H1 (cell line): ENCODE results near the gene MEX3C. TPM values are rescaled to one million over a fixed set of nuclear protein-coding genes. Genes with fewer than 3 reads are reported as not detected.

ENCODE experiments used
- CTCF ChIA-PET: fragments of 300-600 bp; sonication (Branson Sonifier 250); formaldehyde crosslinking; loops from one replicate; lab custom pipeline; 2021; ENCODE audit not compliant: partially characterized antibody; lab: Charles Lee
- POLR2A ChIA-PET: fragments of 300-600 bp; sonication (Branson Sonifier 250); formaldehyde crosslinking; loops from one replicate; lab custom pipeline; 2021; ENCODE audit warnings: inconsistent platforms; ENCODE audit not compliant: partially characterized antibody; lab: Charles Lee
- DNase-seq, 2 experiments: peaks; one replicate each; pipeline versions ENCODE4 v3.0.0 to v3.0.0-alpha.2; 2010 to 2022; ENCODE audit warnings: low spot score in 2 of 2, low read depth in 1 of 2, mixed read lengths in 1 of 2
- FAIRE-seq: peaks from 2 replicates; lab custom pipeline; 2011; peaks lifted over from hg19 to GRCh38; lab: Jason Lieb, UNC
- H2AFZ ChIP-seq: 2 replicates; pipeline ENCODE4 v1.8.1; 2012; ENCODE audit warnings: low read length, inconsistent platforms
- H2AK5ac ChIP-seq: 2 replicates; pipeline ENCODE4 v1.6.1; 2013; ENCODE audit warnings: low read depth, low read length
- H2BK120ac ChIP-seq: replicated peaks from 2 replicates; pipeline ENCODE3; 2013; ENCODE audit warnings: low read depth, low read length, inconsistent platforms
- H2BK12ac ChIP-seq: 2 replicates; pipeline ENCODE4 v1.6.1; 2013; ENCODE audit warnings: low read depth, low read length
- H2BK15ac ChIP-seq: 2 replicates; pipeline ENCODE4 v1.6.1; 2013; ENCODE audit warnings: low read length
- H2BK20ac ChIP-seq: 2 replicates; pipeline ENCODE4 v1.6.1; 2013; ENCODE audit warnings: low read length
- H2BK5ac ChIP-seq: 2 replicates; pipeline ENCODE4 v1.6.1; 2013; ENCODE audit warnings: low read depth, low read length
- H3K14ac ChIP-seq: 2 replicates; pipeline ENCODE4 v1.6.1; 2013; ENCODE audit warnings: inconsistent platforms; ENCODE audit not compliant: insufficient read length
- H3K18ac ChIP-seq: 2 replicates; pipeline ENCODE4 v1.6.1; 2013; ENCODE audit warnings: low read length; ENCODE audit errors: extremely low read depth
- H3K23ac ChIP-seq: 2 replicates; pipeline ENCODE4 v1.6.1; 2013; ENCODE audit warnings: inconsistent platforms; ENCODE audit not compliant: insufficient read length
- H3K23me2 ChIP-seq: 2 replicates; pipeline ENCODE4 v1.6.1; 2013; ENCODE audit warnings: low read depth, low read length
- H3K27ac ChIP-seq: 2 replicates; pipeline ENCODE4 v1.6.1; 2011; ENCODE audit warnings: low read depth, low read length, inconsistent platforms
- H3K27me3 ChIP-seq, 4 experiments: replicated peaks in 1 of 4; 1 replicate in 1 of 4; 2 replicates in 3 of 4; pipeline versions ENCODE4 v1.6.1 to v1.8.1; 2011 to 2013; ENCODE audit warnings: low read length in 3 of 4, mild to moderate bottlenecking in 3 of 4, inconsistent platforms in 2 of 4, mixed read lengths in 2 of 4, moderate library complexity in 1 of 4; ENCODE audit not compliant: control insufficient read depth in 3 of 4, insufficient read depth in 3 of 4; ENCODE audit errors: extremely low read depth in 1 of 4
- H3K36me3 ChIP-seq, 4 experiments: 2 replicates each; pipeline versions ENCODE4 v1.6.1 to v1.8.1; 2011 to 2013; ENCODE audit warnings: mild to moderate bottlenecking in 4 of 4, low read length in 3 of 4, moderate library complexity in 2 of 4, control low read depth in 1 of 4, inconsistent platforms in 1 of 4; ENCODE audit not compliant: insufficient read depth in 4 of 4, control insufficient read depth in 2 of 4
- H3K4ac ChIP-seq: replicated peaks from 2 replicates; pipeline ENCODE3; 2013; ENCODE audit warnings: low read length, low read depth, mixed read lengths, inconsistent platforms; ENCODE audit not compliant: insufficient read length
- H3K4me1 ChIP-seq, 4 experiments: replicated peaks in 1 of 4; 1 replicate in 1 of 4; 2 replicates in 3 of 4; pipeline versions ENCODE4 v1.6.1 to v1.8.1; 2011 to 2013; ENCODE audit warnings: low read length in 3 of 4, inconsistent platforms in 2 of 4, mixed read lengths in 1 of 4; ENCODE audit not compliant: insufficient read depth in 4 of 4, control insufficient read depth in 3 of 4
- H3K4me2 ChIP-seq, 2 experiments: 2 replicates each; pipeline versions ENCODE4 v1.6.1 to v1.8.1; 2011 to 2013; ENCODE audit warnings: low read depth in 2 of 2, low read length in 2 of 2, control low read depth in 1 of 2, inconsistent platforms in 1 of 2, mild to moderate bottlenecking in 1 of 2; ENCODE audit not compliant: insufficient read depth in 1 of 2
- H3K4me3 ChIP-seq, 4 experiments: fragments of 200-600, 300-600 bp in 1 of 4; sonication (generic), shearing (Covaris generic), sonication (Bioruptor Twin) in 1 of 4; 2 replicates each; pipeline versions ENCODE4 v1.5.1 to v1.8.1; 2011 to 2016; ENCODE audit warnings: low read length in 4 of 4, low read depth in 3 of 4, control low read depth in 2 of 4, inconsistent platforms in 2 of 4, mild to moderate bottlenecking in 2 of 4, mixed read lengths in 1 of 4, moderate library complexity in 1 of 4; ENCODE audit not compliant: insufficient read depth in 2 of 4; ENCODE audit errors: extremely low read depth in 1 of 4
- H3K56ac ChIP-seq: replicated peaks from 2 replicates; pipeline ENCODE3; 2013; ENCODE audit warnings: low read depth, mild to moderate bottlenecking, mixed read lengths, low read length, inconsistent platforms; ENCODE audit not compliant: insufficient read length
- H3K79me1 ChIP-seq: 2 replicates; pipeline ENCODE4 v1.6.1; 2013; ENCODE audit warnings: low read depth, low read length, control low read depth
- H3K79me2 ChIP-seq, 2 experiments: 2 replicates each; pipeline versions ENCODE4 v1.6.1 to v1.8.1; 2012 to 2013; ENCODE audit warnings: low read length in 2 of 2, mild to moderate bottlenecking in 2 of 2, inconsistent platforms in 1 of 2; ENCODE audit not compliant: insufficient read depth in 2 of 2, control insufficient read depth in 1 of 2
- H3K9ac ChIP-seq, 4 experiments: replicated peaks in 1 of 4; 1 replicate in 1 of 4; 2 replicates in 3 of 4; pipeline versions ENCODE4 v1.6.1 to v1.8.1; 2011 to 2013; ENCODE audit warnings: low read depth in 3 of 4, low read length in 3 of 4, control low read depth in 2 of 4, mild to moderate bottlenecking in 2 of 4, moderate library complexity in 2 of 4, inconsistent platforms in 1 of 4; ENCODE audit errors: extremely low read depth in 1 of 4
- H3K9me3 ChIP-seq, 2 experiments: 2 replicates each; pipeline versions ENCODE4 v1.6.1 to v1.8.1; 2012 to 2013; ENCODE audit warnings: mild to moderate bottlenecking in 2 of 2, moderate library complexity in 2 of 2, control low read depth in 1 of 2, inconsistent platforms in 1 of 2, low read depth in 1 of 2, low read length in 1 of 2, mixed read lengths in 1 of 2; ENCODE audit not compliant: insufficient read depth in 2 of 2
- H4K20me1 ChIP-seq, 2 experiments: replicated peaks in 1 of 2; 2 replicates each; pipeline versions ENCODE3 to v1.8.1; 2011 to 2013; ENCODE audit warnings: inconsistent platforms in 2 of 2, low read length in 2 of 2, mild to moderate bottlenecking in 1 of 2; ENCODE audit not compliant: insufficient read depth in 2 of 2, control insufficient read depth in 1 of 2
- H4K5ac ChIP-seq: 2 replicates; pipeline ENCODE4 v1.6.1; 2013; ENCODE audit warnings: low read length, low read depth, mixed read lengths, inconsistent platforms; ENCODE audit not compliant: insufficient read length
- H4K8ac ChIP-seq: 2 replicates; pipeline ENCODE4 v1.8.0; 2013; ENCODE audit warnings: mild to moderate bottlenecking, moderate library complexity, low read length, inconsistent platforms; ENCODE audit not compliant: insufficient read depth; ENCODE audit errors: extremely low read depth
- H4K91ac ChIP-seq: replicated peaks from 2 replicates; pipeline ENCODE3; 2013; ENCODE audit warnings: low read length, mixed read lengths, inconsistent platforms; ENCODE audit not compliant: insufficient read length
- ASH2L ChIP-seq: fragments of 200-600, 300-600 bp; sonication (generic); IDR thresholded peaks from one replicate; pipeline ENCODE4 v1.7.1; 2017; ENCODE audit warnings: low read length
- EGR1 ChIP-seq: IDR thresholded peaks from 2 replicates; pipeline ENCODE4 v1.6.1; 2011; ENCODE audit warnings: low read depth, low read length, borderline replicate concordance
- GTF2F1 ChIP-seq: IDR thresholded peaks from 2 replicates; pipeline ENCODE4 v1.6.1; 2012; ENCODE audit warnings: low read depth, low read length, improper control_type of control experiment, borderline replicate concordance
- HDAC2 ChIP-seq, 2 experiments: fragments of 300-600 bp in 1 of 2; sonication (generic) in 1 of 2; IDR thresholded peaks; 2 replicates each; pipeline ENCODE4 v1.6.1; 2011 to 2012; ENCODE audit warnings: low read depth in 2 of 2, low read length in 2 of 2, mild to moderate bottlenecking in 2 of 2, moderate library complexity in 2 of 2, borderline replicate concordance in 1 of 2, inconsistent platforms in 1 of 2
- KDM4A ChIP-seq: IDR thresholded peaks from one replicate; pipeline ENCODE4 v1.7.1; 2012; ENCODE audit warnings: low read depth, mild to moderate bottlenecking, moderate library complexity, low read length, inconsistent platforms; ENCODE audit not compliant: severe bottlenecking
- NRF1 ChIP-seq: IDR thresholded peaks from 2 replicates; pipeline ENCODE4 v1.6.1; 2011; ENCODE audit warnings: mild to moderate bottlenecking, low read depth, low read length, improper control_type of control experiment
- SP2 ChIP-seq: IDR thresholded peaks from 2 replicates; pipeline ENCODE4 v1.6.1; 2012; ENCODE audit warnings: mild to moderate bottlenecking, low read length, inconsistent platforms
- SP4 ChIP-seq: IDR thresholded peaks from 2 replicates; pipeline ENCODE4 v1.6.1; 2012; ENCODE audit warnings: low read length, inconsistent platforms
- SUZ12 ChIP-seq: fragments of 200-600 bp; sonication (generic); IDR thresholded peaks from 2 replicates; pipeline ENCODE4 v1.6.1; 2012; ENCODE audit warnings: mild to moderate bottlenecking, inconsistent platforms, low read length, moderate library complexity, mixed read lengths
- TBP ChIP-seq: IDR thresholded peaks from 2 replicates; pipeline ENCODE4 v1.6.1; 2011; ENCODE audit warnings: low read depth, low read length, improper control_type of control experiment
- WGBS, 2 experiments: shearing (Covaris generic) in 1 of 2; methylation state at CpG; one replicate each; pipeline versions ENCODE4 v1.1.6 to v1.1.7; 2013 to 2015; ENCODE audit warnings: low lambda C conversion rate in 2 of 2, mixed read lengths in 2 of 2, inconsistent platforms in 1 of 2, low coverage in 1 of 2, missing lambda C conversion rate in 1 of 2; ENCODE audit not compliant: insufficient replicate concordance in 2 of 2, insufficient coverage in 1 of 2, insufficient read length in 1 of 2; ENCODE audit errors: extremely low coverage in 1 of 2, missing lambda C conversion rate in 1 of 2; 5-methylcytosine and 5-hydroxymethylcytosine counted together
- polyA plus RNA-seq, 7 experiments: library from polyadenylated mRNA; depleted of rRNA in 3 of 7; stranded (reverse) in 5 of 7; unstranded in 2 of 7; fragments of >200 nt in 5 of 7; fragments of 200-250 nt in 2 of 7; gene quantifications; 1 replicate in 5 of 7; 2 replicates in 1 of 7; 4 replicates in 1 of 7; pipeline versions ENCODE4 v1.2.1 to v1.2.3, GENCODE V29; 2011 to 2013; ENCODE audit warnings: missing spikeins in 2 of 7, mixed read lengths in 2 of 7
- total RNA-seq: library from RNA; stranded (reverse); fragmentation: NEBNext Ultra II Directional; extraction: Animal tissue kit (Norgen Biotek cat#: 25700); gene quantifications from 2 replicates; pipeline ENCODE4 v1.2.1, GENCODE V29; 2021

The MEX3C gene
- total and polyA plus RNA-seq, 2 of the 8 experiments (the other 6 are each of a cell fraction or from before 2014, with no cell fraction given) = 48.2 to 103 TPM

- no peak for FAIRE-seq
- TF ChIP-seq SP2 (no peak), SUZ12 (no peak), GTF2F1 (no peak), EGR1 (no peak), NRF1 (no peak), ASH2L (no peak), SP4 (no peak), KDM4A (no peak), HDAC2 (IDR thresholded peaks at IDR 0.05; ENCODE audit: borderline replicate concordance in 1 of 2, low read depth in 2 of 2, low read length in 2 of 2) (no peak), TBP (no peak)
Observed at GRCh38 chr18:51226587-51227350, 29.3 kb upstream of the MEX3C start.

More at GRCh38 chr18:51226587-51227350, 29.3 kb upstream of the MEX3C start:
- no peak overlapping the region for H2BK5ac ChIP-seq
- no peaks in the 10 kb centered on the region for H3K9me3 ChIP-seq
- no peaks in the 10 kb centered on the region for H3K36me3 ChIP-seq
- no peak overlapping the region for H4K91ac ChIP-seq
- no peak overlapping the region for H3K4me2 ChIP-seq
- no peak overlapping the region for H3K14ac ChIP-seq
- no peak overlapping the region for H3K18ac ChIP-seq
- H3K9ac ChIP-seq = no peak overlapping the region
- no peaks in the 10 kb centered on the region for H3K27me3 ChIP-seq
- H4K8ac ChIP-seq = no peak overlapping the region; the same call in 1 of the 2 replicates
- H3K79me2 ChIP-seq = no peaks in the 10 kb centered on the region
- H3K23me2 ChIP-seq = no peaks in the 10 kb centered on the region
- no peaks in the 10 kb centered on the region for H3K79me1 ChIP-seq
- no peak overlapping the region for H2AFZ ChIP-seq
- POLR2A ChIA-PET = no interaction called here
- H2BK120ac ChIP-seq = no peak overlapping the region
- H3K4me1 ChIP-seq = no peaks in the 10 kb centered on the region
- no peak overlapping the region for H3K4ac ChIP-seq
- WGBS, 2 experiments = 89% methylated on average over 4 of the region's 4 CpGs; no CpG with 5 or more reads in 1 of the 2 experiments
- no peak overlapping the region for H3K27ac ChIP-seq
- no peak overlapping the region for H4K5ac ChIP-seq
- no peak overlapping the region for H3K23ac ChIP-seq
- no peak for DNase-seq
- no peak overlapping the region for H3K56ac ChIP-seq
- no peak overlapping the region for H2BK20ac ChIP-seq
- H4K20me1 ChIP-seq = no peaks in the 10 kb centered on the region
- H3K4me3 ChIP-seq = no peak overlapping the region
- no peak overlapping the region for H2BK15ac ChIP-seq
- CTCF ChIA-PET = interaction anchor here (1.6 kb wide), 1 partner anchor 52 kb away, joined by 4 read pairs; no protein-coding TSS in a partner anchor
- no peak overlapping the region for H2AK5ac ChIP-seq
- H2BK12ac ChIP-seq = no peak overlapping the region
